ENCODE data around the gene FAF2.
"Not testable (repeated sequence)": the region's sequence is repeated elsewhere in the genome, so short reads cannot be mapped to it uniquely, and the experiment has no call there.

Gene FAF2

DNA sequence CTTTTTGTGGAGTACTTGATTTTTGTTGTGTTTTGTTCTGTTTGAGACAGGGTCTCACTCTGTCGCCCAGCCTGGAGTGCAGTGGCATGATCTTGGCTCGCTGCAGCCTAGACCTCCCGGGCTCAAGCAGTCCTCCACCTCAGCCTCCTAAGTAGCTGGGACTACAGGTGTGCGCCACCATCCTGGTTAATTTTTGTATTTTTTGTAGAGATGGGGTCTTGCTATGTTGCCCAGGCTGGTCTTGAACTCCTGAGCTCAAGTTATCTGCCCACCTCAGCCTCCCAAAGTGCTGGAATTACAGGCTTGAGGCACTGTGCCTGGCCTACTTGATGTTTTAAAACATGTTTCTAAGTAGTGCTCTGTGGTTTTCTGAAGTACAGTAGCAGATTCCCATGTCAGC lies 39.0 kb downstream of the FAF2 start:
- peaks cover 17% of the 10 kb centered on the region for H3K4me1 Mint-ChIP-seq (ENCODE audit: low read depth)
- intact Hi-C loops (cut with micrococcal nuclease) = loop anchor here (10.0 kb wide), 1 partner anchor 72 kb away; the partner anchor contains the start of gene CLTB
- H3K36me3 Mint-ChIP-seq (ENCODE audit: low read depth) = peaks cover 85% of the 10 kb centered on the region
- not testable (repeated sequence) for H3K4me3 Mint-ChIP-seq, H3K9me3 Mint-ChIP-seq, H3K27me3 Mint-ChIP-seq
- H3K27ac Mint-ChIP-seq = peak overlapping the region; percentile 30

DNA sequence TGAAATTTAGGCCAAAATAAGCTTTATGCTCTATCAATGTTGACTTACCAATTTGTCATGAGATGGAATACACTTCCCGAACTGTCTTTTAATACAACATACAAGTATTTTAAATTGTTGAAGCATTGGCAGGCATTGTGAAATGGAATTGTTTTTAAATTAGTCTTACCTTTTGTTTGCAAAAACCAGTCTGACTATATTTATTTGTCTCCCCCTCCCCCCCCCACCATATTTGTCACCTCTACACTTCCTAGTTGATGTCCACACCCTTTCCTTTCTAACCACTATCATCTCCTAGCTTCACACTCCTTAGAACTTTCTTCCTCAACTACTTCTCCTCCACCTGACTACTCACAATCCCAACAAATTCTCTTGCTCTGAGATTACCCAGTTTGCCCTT lies 40.9 kb downstream of the FAF2 start:
- intact Hi-C loops (cut with micrococcal nuclease) = loop anchor here (10.0 kb wide), 1 partner anchor 74 kb away; the partner anchor contains the start of gene CLTB
- Mint-ChIP-seq H3K9me3 (no peaks in the 10 kb centered on the region), H3K36me3 (ENCODE audit: low read depth) (peaks cover 85% of the 10 kb centered on the region), H3K4me1 (ENCODE audit: low read depth) (peaks cover 17% of the 10 kb centered on the region), H3K4me3 (no peak overlapping the region), H3K27ac (peak overlapping the region; percentile 4), H3K27me3 (no peaks in the 10 kb centered on the region)

DNA sequence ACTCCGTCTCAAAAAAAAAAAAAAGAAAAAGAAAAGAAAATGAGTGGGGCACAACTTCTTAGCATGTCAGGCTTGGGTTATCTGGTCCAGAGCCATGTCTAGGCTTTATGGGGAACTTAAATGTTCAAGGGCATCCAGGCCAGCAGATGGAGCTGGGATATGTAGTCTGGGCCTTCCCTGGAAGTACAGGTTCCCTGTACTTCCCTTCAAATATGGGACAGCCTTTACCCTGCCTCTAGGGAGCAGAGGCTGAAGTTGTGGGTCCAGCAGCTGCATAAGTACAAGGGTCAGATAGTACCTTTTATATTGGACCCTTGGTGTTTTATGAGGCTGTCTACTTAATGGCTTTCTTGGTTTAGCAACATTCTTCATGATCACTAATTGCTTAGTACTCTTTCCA lies 42.1 kb downstream of the FAF2 start:
- no peaks in the 10 kb centered on the region for H3K9me3 Mint-ChIP-seq
- peaks cover 17% of the 10 kb centered on the region for H3K4me1 Mint-ChIP-seq (ENCODE audit: low read depth)
- H3K27me3 Mint-ChIP-seq = no peaks in the 10 kb centered on the region
- H3K36me3 Mint-ChIP-seq (ENCODE audit: low read depth) = peaks cover 86% of the 10 kb centered on the region
- no peak overlapping the region for H3K27ac Mint-ChIP-seq
- intact Hi-C loops (cut with micrococcal nuclease) = no loop called here
- H3K4me3 Mint-ChIP-seq = no peak overlapping the region

DNA sequence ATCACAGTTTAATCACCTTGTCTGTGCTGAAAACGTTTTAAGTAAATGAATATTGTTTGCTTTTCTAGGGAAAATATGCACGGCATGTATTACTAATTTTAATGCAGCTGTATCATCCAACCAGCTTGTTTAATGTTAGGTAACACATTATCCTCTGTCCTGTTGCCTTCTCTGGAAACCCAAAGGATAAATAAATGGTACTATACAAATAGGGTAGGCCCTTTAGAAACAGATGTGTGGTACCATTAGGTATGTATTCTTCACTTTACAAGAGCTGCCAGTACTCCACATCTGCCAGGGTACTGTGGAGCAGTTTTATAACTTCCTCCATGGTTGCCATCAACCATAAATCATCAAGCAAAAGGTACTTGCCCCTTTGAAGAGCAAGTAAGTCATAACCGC lies 42.9 kb downstream of the FAF2 start:
- H3K27ac Mint-ChIP-seq = no peak overlapping the region
- H3K4me1 Mint-ChIP-seq (ENCODE audit: low read depth) = peaks cover 17% of the 10 kb centered on the region
- H3K9me3 Mint-ChIP-seq = no peaks in the 10 kb centered on the region
- peaks cover 86% of the 10 kb centered on the region for H3K36me3 Mint-ChIP-seq (ENCODE audit: low read depth)
- intact Hi-C loops (cut with micrococcal nuclease) = no loop called here
- no peaks in the 10 kb centered on the region for H3K27me3 Mint-ChIP-seq
- H3K4me3 Mint-ChIP-seq = no peak overlapping the region

DNA sequence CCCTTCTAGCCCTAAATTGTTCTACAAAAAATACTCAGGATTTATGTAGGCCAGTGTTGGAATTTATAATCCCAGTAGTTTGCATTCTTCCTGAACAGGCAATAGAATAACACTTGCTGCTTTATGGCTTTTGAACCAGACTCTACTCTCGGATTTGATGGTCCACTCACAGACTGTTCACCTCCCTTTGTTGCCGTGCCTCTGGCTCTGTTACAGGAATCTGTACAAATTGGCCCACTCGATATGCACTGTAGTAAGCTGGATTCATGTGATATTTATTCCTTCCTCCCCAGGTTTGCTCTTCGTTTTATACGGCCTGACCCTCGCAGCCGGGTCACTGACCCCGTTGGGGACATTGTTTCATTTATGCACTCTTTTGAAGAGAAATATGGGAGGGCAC lies 43.7 kb downstream of the FAF2 start:
- Mint-ChIP-seq H3K9me3 (no peaks in the 10 kb centered on the region), H3K4me1 (ENCODE audit: low read depth) (peaks cover 13% of the 10 kb centered on the region), H3K27me3 (no peaks in the 10 kb centered on the region), H3K36me3 (ENCODE audit: low read depth) (peaks cover 86% of the 10 kb centered on the region), H3K27ac (no peak overlapping the region), H3K4me3 (no peak overlapping the region)
- intact Hi-C loops (cut with micrococcal nuclease) = no loop called here

DNA sequence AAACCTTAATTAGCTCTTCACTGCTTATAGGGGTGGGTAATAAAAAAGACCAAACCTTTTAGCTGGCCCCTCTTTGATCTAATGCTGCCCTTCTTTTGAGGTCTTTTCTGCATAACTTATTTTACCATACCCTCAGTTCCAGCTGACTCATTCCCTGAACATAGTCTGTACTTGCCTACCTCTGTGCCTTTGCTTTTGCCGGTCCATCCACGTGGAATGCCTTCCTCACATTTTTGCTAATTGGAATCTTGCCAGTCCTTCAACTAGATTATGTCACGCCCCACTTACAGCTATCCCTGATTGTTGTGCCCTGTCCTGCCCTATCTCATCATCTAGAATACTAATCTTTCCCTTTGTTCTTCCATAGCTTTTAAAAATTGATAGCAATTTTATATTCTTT lies 44.2 kb downstream of the FAF2 start:
- peaks cover 11% of the 10 kb centered on the region for H3K4me1 Mint-ChIP-seq (ENCODE audit: low read depth)
- H3K9me3 Mint-ChIP-seq = no peaks in the 10 kb centered on the region
- no peak overlapping the region for H3K4me3 Mint-ChIP-seq
- H3K36me3 Mint-ChIP-seq (ENCODE audit: low read depth) = peaks cover 87% of the 10 kb centered on the region
- intact Hi-C loops (cut with micrococcal nuclease) = no loop called here
- H3K27ac Mint-ChIP-seq = no peak overlapping the region
- H3K27me3 Mint-ChIP-seq = no peaks in the 10 kb centered on the region

DNA sequence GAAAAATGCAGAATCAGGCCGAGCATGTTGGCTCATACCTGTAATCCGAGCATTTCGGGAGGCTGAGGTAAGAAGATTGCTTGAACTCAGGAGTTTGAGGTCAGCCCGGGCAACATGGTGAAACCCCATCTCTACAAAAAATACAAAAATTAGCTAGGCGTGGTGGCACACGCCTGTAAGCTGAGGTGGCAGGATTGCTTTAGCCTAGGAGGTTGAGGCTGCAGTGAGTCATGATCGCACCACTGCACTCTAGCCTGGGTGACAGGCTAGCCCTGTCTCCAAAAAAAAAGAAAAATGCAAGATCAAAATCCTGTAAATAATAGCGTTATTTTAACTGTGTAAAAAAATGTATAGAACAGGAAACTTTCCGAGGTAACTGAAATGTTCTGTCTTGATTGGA lies 49.7 kb downstream of the FAF2 start:
- Mint-ChIP-seq H3K4me1 (ENCODE audit: low read depth) (no peaks in the 10 kb centered on the region), H3K9me3 (no peaks in the 10 kb centered on the region), H3K36me3 (ENCODE audit: low read depth) (peaks cover 96% of the 10 kb centered on the region), H3K4me3 (no peak overlapping the region), H3K27me3 (no peaks in the 10 kb centered on the region), H3K27ac (no peak overlapping the region)
- intact Hi-C loops (cut with micrococcal nuclease) = no loop called here

DNA sequence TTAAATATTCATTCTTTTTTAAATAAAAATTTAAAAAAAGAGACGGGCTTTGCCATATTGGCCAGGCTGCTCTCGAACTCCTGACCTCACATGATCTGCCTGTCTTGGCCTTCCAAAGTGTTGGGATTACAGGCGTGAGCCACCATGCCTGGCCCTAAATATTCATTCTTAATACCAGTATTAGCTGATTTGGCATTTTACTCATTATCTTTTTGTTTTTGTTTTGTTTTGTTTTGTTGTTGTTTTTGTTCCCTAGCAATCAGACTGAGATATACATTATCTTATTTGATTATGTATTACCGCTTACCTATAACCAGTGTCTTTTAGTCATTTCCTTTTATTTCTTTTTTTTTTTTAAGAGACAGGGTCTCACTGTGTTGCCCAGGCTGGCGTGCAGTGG lies 51.1 kb downstream of the FAF2 start:
- Mint-ChIP-seq H3K4me1 (ENCODE audit: low read depth) (no peaks in the 10 kb centered on the region), H3K9me3 (no peaks in the 10 kb centered on the region), H3K4me3 (no peak overlapping the region), H3K27ac (no peak overlapping the region), H3K27me3 (no peaks in the 10 kb centered on the region), H3K36me3 (ENCODE audit: low read depth) (peaks cover 96% of the 10 kb centered on the region)
- intact Hi-C loops (cut with micrococcal nuclease) = no loop called here

DNA sequence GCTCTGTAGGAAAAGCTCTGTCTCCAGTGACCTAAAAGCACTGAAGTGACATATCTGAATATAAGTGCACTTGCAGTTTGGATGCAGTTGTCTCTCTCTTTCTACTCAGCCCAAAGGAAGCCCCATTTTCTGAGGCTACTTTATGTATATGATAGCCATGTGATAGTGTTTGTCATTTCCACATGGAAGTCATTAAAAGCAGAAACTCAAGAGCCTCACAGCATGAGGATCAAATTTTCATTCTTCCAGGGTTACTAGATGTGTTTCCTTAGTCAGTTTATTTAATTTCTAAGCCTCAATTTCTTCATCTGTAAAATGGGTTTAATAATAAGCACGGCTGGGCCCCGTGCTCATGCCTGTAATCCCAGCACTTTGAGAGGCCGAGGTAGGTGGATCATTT lies 52.3 kb downstream of the FAF2 start:
- no peaks in the 10 kb centered on the region for H3K4me1 Mint-ChIP-seq (ENCODE audit: low read depth)
- H3K9me3 Mint-ChIP-seq = no peaks in the 10 kb centered on the region
- H3K36me3 Mint-ChIP-seq (ENCODE audit: low read depth) = peaks cover 99% of the 10 kb centered on the region
- no peak overlapping the region for H3K4me3 Mint-ChIP-seq
- no peak overlapping the region for H3K27ac Mint-ChIP-seq
- no peaks in the 10 kb centered on the region for H3K27me3 Mint-ChIP-seq
- intact Hi-C loops (cut with micrococcal nuclease) = no loop called here

DNA sequence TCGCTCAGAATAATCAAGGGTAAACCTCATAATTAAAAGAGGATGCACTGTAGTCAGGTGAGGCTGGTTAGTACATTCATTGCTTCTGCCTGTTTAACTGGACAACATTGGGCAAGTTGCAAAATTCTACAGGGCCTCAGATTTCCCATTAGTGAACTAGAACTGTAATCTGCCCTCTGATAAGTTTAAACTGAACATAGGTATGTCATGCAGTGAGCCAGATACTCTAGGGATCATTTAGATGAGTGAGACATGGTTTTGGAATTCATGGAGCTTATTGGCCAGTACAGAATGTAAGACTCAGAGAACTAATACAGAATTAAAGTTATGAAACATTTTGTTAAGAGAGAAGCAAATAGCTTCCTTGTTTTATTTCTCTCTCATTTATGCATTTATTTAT lies 53.1 kb downstream of the FAF2 start:
- Mint-ChIP-seq H3K4me1 (ENCODE audit: low read depth) (no peaks in the 10 kb centered on the region), H3K9me3 (no peaks in the 10 kb centered on the region), H3K27me3 (no peaks in the 10 kb centered on the region), H3K36me3 (ENCODE audit: low read depth) (peaks cover 99% of the 10 kb centered on the region), H3K27ac (no peak overlapping the region), H3K4me3 (no peak overlapping the region)
- intact Hi-C loops (cut with micrococcal nuclease) = no loop called here

DNA sequence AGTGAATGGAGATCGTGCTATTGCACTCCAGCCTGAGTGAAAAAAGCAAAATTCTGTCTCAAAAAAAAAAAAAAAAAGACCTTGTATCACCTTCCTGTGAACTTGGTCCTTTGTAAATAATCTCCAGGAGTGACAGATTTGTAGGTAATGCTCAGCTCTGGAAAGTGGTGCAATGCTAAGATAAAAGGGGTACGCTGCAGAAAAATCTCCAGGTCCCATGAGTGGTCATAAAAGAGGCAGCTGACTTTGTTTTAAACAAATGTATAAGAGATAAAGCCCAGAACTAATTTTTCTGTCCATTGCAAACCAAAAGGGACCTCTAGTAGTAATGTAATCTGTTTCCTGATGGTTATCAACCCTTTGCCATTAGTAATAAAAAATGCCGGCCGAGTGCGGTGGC lies 55.3 kb downstream of the FAF2 start:
- intact Hi-C loops (cut with micrococcal nuclease) = no loop called here
- Mint-ChIP-seq H3K9me3 (no peaks in the 10 kb centered on the region), H3K4me1 (ENCODE audit: low read depth) (no peaks in the 10 kb centered on the region), H3K27ac (no peak overlapping the region), H3K36me3 (ENCODE audit: low read depth) (peaks cover 99% of the 10 kb centered on the region), H3K27me3 (no peaks in the 10 kb centered on the region), H3K4me3 (no peak overlapping the region)

DNA sequence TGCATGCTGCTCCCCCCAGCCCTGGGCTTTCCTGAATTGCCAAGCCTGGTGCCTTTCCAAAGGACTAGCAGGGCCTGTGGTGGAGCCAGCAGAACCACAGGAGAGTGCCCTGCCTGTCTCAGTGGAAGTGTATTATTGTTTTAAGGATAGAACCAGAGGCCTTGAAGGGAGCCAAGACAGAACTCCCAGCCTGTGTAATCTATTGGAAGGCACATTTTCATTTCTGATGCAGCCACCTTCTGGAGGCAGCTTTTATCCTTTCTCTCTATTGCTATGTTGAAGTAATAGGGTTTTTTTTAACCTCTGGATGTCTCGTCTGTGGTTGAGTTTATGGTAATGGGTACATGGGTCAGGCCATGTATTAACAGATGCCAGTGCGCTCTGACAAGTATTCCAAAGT lies 59.7 kb downstream of the FAF2 start:
- Mint-ChIP-seq H3K27me3 (no peaks in the 10 kb centered on the region), H3K36me3 (ENCODE audit: low read depth) (peaks cover 68% of the 10 kb centered on the region), H3K4me1 (ENCODE audit: low read depth) (no peaks in the 10 kb centered on the region), H3K9me3 (no peaks in the 10 kb centered on the region), H3K4me3 (no peak overlapping the region), H3K27ac (no peak overlapping the region)
- intact Hi-C loops (cut with micrococcal nuclease) = no loop called here

DNA sequence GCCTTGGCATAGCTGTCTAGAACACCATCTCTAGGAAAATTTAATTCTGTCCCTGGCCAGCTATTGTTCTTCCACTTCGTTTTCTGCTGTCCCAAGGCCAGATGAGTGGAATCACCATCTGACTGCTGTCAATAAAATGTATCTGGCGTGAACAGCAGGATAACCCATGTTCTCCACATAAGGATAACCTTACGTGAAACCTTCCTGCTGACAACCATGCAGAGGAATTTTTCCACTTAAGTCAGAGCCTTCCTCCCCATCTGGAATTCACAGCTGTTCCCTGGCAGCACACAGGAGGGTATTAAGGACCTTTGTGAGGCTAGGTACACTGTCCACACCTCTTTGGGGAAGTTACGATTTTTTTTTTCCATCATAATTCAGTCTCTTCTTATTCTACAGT lies 60.4 kb downstream of the FAF2 start:
- no peaks in the 10 kb centered on the region for H3K4me1 Mint-ChIP-seq (ENCODE audit: low read depth)
- H3K9me3 Mint-ChIP-seq = no peaks in the 10 kb centered on the region
- H3K27me3 Mint-ChIP-seq = no peaks in the 10 kb centered on the region
- H3K27ac Mint-ChIP-seq = no peak overlapping the region
- intact Hi-C loops (cut with micrococcal nuclease) = no loop called here
- peaks cover 61% of the 10 kb centered on the region for H3K36me3 Mint-ChIP-seq (ENCODE audit: low read depth)
- no peak overlapping the region for H3K4me3 Mint-ChIP-seq

DNA sequence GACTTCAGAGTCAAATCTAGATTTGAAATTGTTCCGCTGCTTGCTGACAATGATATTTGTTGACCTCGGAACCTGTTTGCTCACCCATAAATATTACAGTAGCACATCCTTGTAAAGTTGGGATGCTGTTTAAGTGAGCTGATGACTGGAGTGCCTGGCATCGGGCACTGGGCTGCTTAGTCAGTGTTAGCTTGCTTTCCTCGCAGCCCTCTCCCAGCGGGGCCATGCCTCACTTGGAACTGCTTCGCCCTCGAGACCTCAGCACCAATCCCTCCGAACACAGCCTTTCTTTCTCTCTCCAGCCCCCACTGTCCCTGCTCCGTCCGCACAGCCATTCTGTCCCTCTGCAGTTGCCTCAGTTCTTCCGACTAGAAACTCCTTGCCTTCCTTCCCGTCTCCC lies 65.6 kb downstream of the FAF2 start:
- no peak overlapping the region for H3K27ac Mint-ChIP-seq
- H3K4me3 Mint-ChIP-seq = no peak overlapping the region
- H3K27me3 Mint-ChIP-seq = no peaks in the 10 kb centered on the region
- no peaks in the 10 kb centered on the region for H3K9me3 Mint-ChIP-seq
- intact Hi-C loops (cut with micrococcal nuclease) = no loop called here
- peaks cover 13% of the 10 kb centered on the region for H3K4me1 Mint-ChIP-seq (ENCODE audit: low read depth)
- peaks cover 10% of the 10 kb centered on the region for H3K36me3 Mint-ChIP-seq (ENCODE audit: low read depth)

DNA sequence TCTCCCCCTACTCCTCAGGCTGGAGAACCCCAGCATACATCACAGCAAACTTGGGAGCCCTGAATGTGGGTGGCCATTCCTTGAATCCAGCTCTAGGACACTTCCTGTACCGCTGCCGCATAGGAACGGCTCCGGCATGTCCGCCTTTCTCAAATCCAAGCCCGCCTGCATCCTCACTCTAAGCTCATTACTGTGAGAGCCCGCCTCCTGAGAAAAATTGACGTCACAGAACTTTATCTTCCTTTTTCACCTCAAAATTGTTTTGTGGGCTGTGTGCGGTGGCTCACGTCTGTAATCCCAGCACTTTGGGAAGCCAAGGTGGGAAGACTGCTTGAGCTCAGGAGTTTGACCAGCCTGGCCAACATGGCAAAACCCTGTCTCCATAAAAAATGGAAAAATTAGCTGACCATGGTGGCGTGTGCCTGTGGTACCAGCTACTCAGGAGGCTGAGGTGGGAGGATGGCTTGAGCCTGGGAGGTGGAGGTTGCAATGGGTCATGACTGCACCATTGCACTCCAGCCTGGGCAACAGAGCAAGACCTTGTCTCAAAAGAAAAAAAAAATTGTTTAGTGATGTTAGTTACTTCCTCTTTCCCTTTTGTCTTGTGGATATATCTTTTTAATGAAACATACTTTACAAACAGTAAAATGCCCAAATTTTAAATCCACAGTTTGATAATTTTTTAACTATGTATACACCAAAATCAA lies 66.2 kb downstream of the FAF2 start:
- Mint-ChIP-seq H3K36me3 (ENCODE audit: low read depth) (peaks cover 3% of the 10 kb centered on the region), H3K9me3 (no peaks in the 10 kb centered on the region), H3K27me3 (no peaks in the 10 kb centered on the region), H3K4me3 (no peak overlapping the region), H3K27ac (no peak overlapping the region), H3K4me1 (ENCODE audit: low read depth) (peaks cover 13% of the 10 kb centered on the region)
- intact Hi-C loops (cut with micrococcal nuclease) = no loop called here
